ENCODE data around the gene NCKIPSD.

NCKIPSD gene

GRCh38 chr3:48716508-48716981, 30.8 kb upstream of the NCKIPSD start:
- H3K4me3 ChIP-seq (ENCODE audit: low read depth, low read length), result peak overlapping the region; percentile 66
- no peak for TF ChIP-seq CTCF (IDR thresholded peaks at IDR 0.05; ENCODE audit: borderline replicate concordance, insufficient read depth, low read depth, low read length)

- TF ChIP-seq CTCF (IDR thresholded peaks at IDR 0.05; ENCODE audit: borderline replicate concordance, insufficient read depth, low read depth, low read length), result no peak
- peak overlapping the region; percentile 16 for H3K4me3 ChIP-seq (ENCODE audit: low read depth, low read length)
Observed at GRCh38 chr3:48715174-48715800, 29.6 kb upstream of the NCKIPSD start.

GRCh38 chr3:48711727-48712126, 26.0 kb upstream of the NCKIPSD start:
- H3K4me3 ChIP-seq (ENCODE audit: low read depth, low read length), result no peak overlapping the region
- no peak for TF ChIP-seq CTCF (IDR thresholded peaks at IDR 0.05; ENCODE audit: borderline replicate concordance, insufficient read depth, low read depth, low read length)

GRCh38 chr3:48709051-48709461, 23.3 kb upstream of the NCKIPSD start:
- no peak overlapping the region for H3K4me3 ChIP-seq (ENCODE audit: low read depth, low read length)
- TF ChIP-seq CTCF (IDR thresholded peaks at IDR 0.05; ENCODE audit: borderline replicate concordance, insufficient read depth, low read depth, low read length), result no peak

GRCh38 chr3:48708481-48708889, 22.8 kb upstream of the NCKIPSD start:
- TF ChIP-seq CTCF (IDR thresholded peaks at IDR 0.05; ENCODE audit: borderline replicate concordance, insufficient read depth, low read depth, low read length), result no peak

GRCh38 chr3:48707157-48707556, 21.4 kb upstream of the NCKIPSD start:
- TF ChIP-seq CTCF (IDR thresholded peaks at IDR 0.05; ENCODE audit: borderline replicate concordance, insufficient read depth, low read depth, low read length), result no peak
- H3K4me3 ChIP-seq (ENCODE audit: low read depth, low read length), result no peak overlapping the region

More at GRCh38 chr3:48708481-48708889, 22.8 kb upstream of the NCKIPSD start:
- H3K4me3 ChIP-seq (ENCODE audit: low read depth, low read length), result no peak overlapping the region

GRCh38 chr3:48702320-48702920, 16.7 kb upstream of the NCKIPSD start:
- H3K4me3 ChIP-seq (ENCODE audit: low read depth, low read length), result no peak overlapping the region
- TF ChIP-seq CTCF (IDR thresholded peaks at IDR 0.05; ENCODE audit: borderline replicate concordance, insufficient read depth, low read depth, low read length), result no peak

Data from GM12875 (cell line).